DND-41 (cell line): ENCODE measurements around the gene MEIOB.

Source experiments
- ATAC-seq: fragments of 200-7000 bp; cut with Tn5 transposase; 3 replicates; pipeline ENCODE4 v1.9.1; 2021; ENCODE audit warnings: low read depth; ENCODE audit not compliant: insufficient read depth
- DNase-seq: peaks from one replicate; pipeline ENCODE4 v3.0.0-alpha.2; 2020
- H2AFZ ChIP-seq: 2 replicates; pipeline ENCODE4 v1.6.0; 2012; ENCODE audit warnings: low read depth, low read length
- H3K27ac ChIP-seq: 2 replicates; pipeline ENCODE4 v1.5.1; 2012; ENCODE audit warnings: low read length, inconsistent platforms
- H3K27me3 ChIP-seq: fragments of 200-600 bp; sonication (generic); 2 replicates; pipeline ENCODE4 v1.6.0; 2012; ENCODE audit warnings: low read length, mild to moderate bottlenecking, inconsistent platforms; ENCODE audit not compliant: insufficient read depth, poor library complexity
- H3K36me3 ChIP-seq: 2 replicates; pipeline ENCODE4 v1.5.1; 2012; ENCODE audit warnings: low read length, inconsistent platforms; ENCODE audit not compliant: insufficient read depth
- H3K4me1 ChIP-seq: 2 replicates; pipeline ENCODE4 v1.5.1; 2012; ENCODE audit warnings: mild to moderate bottlenecking, low read length; ENCODE audit not compliant: insufficient read depth
- H3K4me2 ChIP-seq: 2 replicates; pipeline ENCODE4 v1.6.0; 2012; ENCODE audit warnings: mild to moderate bottlenecking, moderate library complexity, low read length, inconsistent platforms; ENCODE audit not compliant: insufficient read depth
- H3K4me3 ChIP-seq, 2 experiments: fragments of 200-600 bp in 1 of 2; shearing (Covaris generic) in 1 of 2; 2 replicates each; pipeline ENCODE4 v1.5.1; 2012 to 2016; ENCODE audit warnings: inconsistent platforms in 2 of 2, low read length in 2 of 2, mild to moderate bottlenecking in 2 of 2, low read depth in 1 of 2, moderate library complexity in 1 of 2
- H3K79me2 ChIP-seq: 2 replicates; pipeline ENCODE4 v1.6.0; 2012; ENCODE audit warnings: low read length, inconsistent platforms; ENCODE audit not compliant: insufficient read depth
- H3K9ac ChIP-seq: 2 replicates; pipeline ENCODE4 v1.6.0; 2012; ENCODE audit warnings: low read depth, mild to moderate bottlenecking, inconsistent platforms, low read length, moderate library complexity
- H3K9me3 ChIP-seq: 2 replicates; pipeline ENCODE4 v1.5.1; 2012; ENCODE audit warnings: low read length, moderate library complexity, mild to moderate bottlenecking, inconsistent platforms; ENCODE audit not compliant: insufficient read depth, severe bottlenecking
- H4K20me1 ChIP-seq: 2 replicates; pipeline ENCODE4 v1.6.0; 2012; ENCODE audit warnings: low read length; ENCODE audit not compliant: insufficient read depth
- CTCF ChIP-seq: IDR thresholded peaks from 2 replicates; pipeline ENCODE4 v1.5.1; 2012; ENCODE audit warnings: borderline replicate concordance, low read length, moderate library complexity, mild to moderate bottlenecking; ENCODE audit not compliant: poor library complexity, severe bottlenecking; ENCODE audit errors: extremely low read depth
- EZH2 ChIP-seq: IDR thresholded peaks from 3 replicates; pipeline ENCODE4 v1.6.1; 2012; ENCODE audit warnings: borderline replicate concordance, low read depth, mild to moderate bottlenecking, moderate library complexity, low read length, inconsistent platforms; ENCODE audit not compliant: severe bottlenecking

Gene MEIOB

GRCh38 chr16:1817276-1817589, 54.7 kb downstream of the MEIOB start:
- no peak for DNase-seq
- Histone ChIP-seq H2AFZ (no peak overlapping the region), H3K4me1 (no peaks in the 10 kb centered on the region), H3K36me3 (peaks cover 77% of the 10 kb centered on the region), H3K4me2 (no peak overlapping the region), H3K9me3 (no peaks in the 10 kb centered on the region), H3K79me2 (0 out of 2 replicates have a peak, but pooled peaks cover 3% of the 10 kb centered on the region), H3K4me3 (no peak overlapping the region), H3K27me3 (no peaks in the 10 kb centered on the region), H3K9ac (no peak overlapping the region), H3K27ac (no peak overlapping the region), H4K20me1 (peaks cover 3% of the 10 kb centered on the region)
- ATAC-seq, result no peak
- no peak for TF ChIP-seq CTCF
- no peak for TF ChIP-seq EZH2

GRCh38 chr16:1816396-1817275, 55.3 kb downstream of the MEIOB start:
- no peak overlapping the region for H3K4me2 ChIP-seq
- H4K20me1 ChIP-seq, result peaks cover 3% of the 10 kb centered on the region; the same call in 1 of the 2 replicates
- no peaks in the 10 kb centered on the region for H3K27me3 ChIP-seq
- ATAC-seq, result no peak
- H3K79me2 ChIP-seq, result no peaks in the 10 kb centered on the region
- no peak for TF ChIP-seq EZH2
- TF ChIP-seq CTCF, result no peak
- H3K9ac ChIP-seq, result no peak overlapping the region
- H3K36me3 ChIP-seq, result peaks cover 71% of the 10 kb centered on the region
- H3K27ac ChIP-seq, result no peak overlapping the region
- H3K9me3 ChIP-seq, result no peaks in the 10 kb centered on the region
- no peak overlapping the region for H3K4me3 ChIP-seq
- no peak overlapping the region for H2AFZ ChIP-seq
- no peak for DNase-seq
- no peaks in the 10 kb centered on the region for H3K4me1 ChIP-seq

- Histone ChIP-seq H3K4me3 (no peak overlapping the region), H3K36me3 (peaks cover 65% of the 10 kb centered on the region), H3K4me2 (no peak overlapping the region), H3K9ac (no peak overlapping the region), H3K27ac (no peak overlapping the region), H4K20me1 (no peaks in the 10 kb centered on the region; the same call in 1 of the 2 replicates), H2AFZ (no peak overlapping the region), H3K79me2 (no peaks in the 10 kb centered on the region), H3K9me3 (no peaks in the 10 kb centered on the region), H3K4me1 (no peaks in the 10 kb centered on the region), H3K27me3 (no peaks in the 10 kb centered on the region)
- DNase-seq, result no peak
- no peak for ATAC-seq
- TF ChIP-seq CTCF, result no peak
- no peak for TF ChIP-seq EZH2
Measured at GRCh38 chr16:1815461-1815860, 56.5 kb downstream of the MEIOB start.
